Measurements from ENCODE around the gene CASK.

DNA sequence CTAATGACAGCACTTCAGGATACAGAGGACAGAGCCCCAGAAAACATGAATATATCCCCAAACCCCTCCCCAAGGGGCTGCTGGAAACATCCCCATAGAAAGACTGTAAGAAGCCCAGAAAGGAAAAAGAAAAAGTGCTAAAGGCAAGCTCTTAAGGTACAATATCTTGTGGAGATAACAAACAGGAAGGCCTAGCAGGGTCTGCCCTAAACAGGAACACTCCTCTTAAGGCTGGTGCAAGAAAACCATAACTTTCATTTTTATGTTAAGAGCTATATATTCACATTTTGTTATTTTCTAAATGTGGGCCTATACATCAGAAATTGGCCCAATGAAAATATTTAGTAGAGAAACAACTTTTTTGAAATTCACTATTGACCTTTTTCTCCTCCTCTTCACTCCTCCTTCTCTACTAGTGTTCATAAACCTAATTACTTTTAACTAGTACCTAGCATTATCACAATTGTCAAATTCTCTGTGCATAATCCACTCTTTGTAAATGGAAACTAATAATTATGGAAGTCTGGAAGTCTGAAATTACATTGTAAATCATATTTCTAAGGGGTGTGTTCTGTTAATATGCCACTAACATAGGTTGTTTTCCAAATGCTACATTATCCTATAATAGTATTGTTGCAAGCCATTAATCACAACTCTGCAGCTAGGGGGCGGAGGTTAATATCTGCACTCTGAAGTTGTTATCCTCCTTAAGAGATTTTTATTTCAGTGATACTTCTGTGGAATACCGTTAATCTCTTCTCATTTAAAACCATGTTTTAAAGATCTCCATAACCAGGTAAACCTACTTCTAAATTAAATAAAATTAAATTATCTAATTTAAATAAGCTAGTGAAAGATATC is 59.8 kb downstream of the CASK start:
- TF ChIP-seq RXRA (IDR thresholded peaks at IDR 0.05) (no peak), EGR1 (IDR thresholded peaks at IDR 0.05; ENCODE audit: low read depth in 2 of 2) (no peak), YY1 (IDR thresholded peaks at IDR 0.05) (no peak), SP1 (IDR thresholded peaks at IDR 0.05) (no peak), NR2F2 (IDR thresholded peaks at IDR 0.05) (no peak)
- TF ChIP-seq, protein P1, sequence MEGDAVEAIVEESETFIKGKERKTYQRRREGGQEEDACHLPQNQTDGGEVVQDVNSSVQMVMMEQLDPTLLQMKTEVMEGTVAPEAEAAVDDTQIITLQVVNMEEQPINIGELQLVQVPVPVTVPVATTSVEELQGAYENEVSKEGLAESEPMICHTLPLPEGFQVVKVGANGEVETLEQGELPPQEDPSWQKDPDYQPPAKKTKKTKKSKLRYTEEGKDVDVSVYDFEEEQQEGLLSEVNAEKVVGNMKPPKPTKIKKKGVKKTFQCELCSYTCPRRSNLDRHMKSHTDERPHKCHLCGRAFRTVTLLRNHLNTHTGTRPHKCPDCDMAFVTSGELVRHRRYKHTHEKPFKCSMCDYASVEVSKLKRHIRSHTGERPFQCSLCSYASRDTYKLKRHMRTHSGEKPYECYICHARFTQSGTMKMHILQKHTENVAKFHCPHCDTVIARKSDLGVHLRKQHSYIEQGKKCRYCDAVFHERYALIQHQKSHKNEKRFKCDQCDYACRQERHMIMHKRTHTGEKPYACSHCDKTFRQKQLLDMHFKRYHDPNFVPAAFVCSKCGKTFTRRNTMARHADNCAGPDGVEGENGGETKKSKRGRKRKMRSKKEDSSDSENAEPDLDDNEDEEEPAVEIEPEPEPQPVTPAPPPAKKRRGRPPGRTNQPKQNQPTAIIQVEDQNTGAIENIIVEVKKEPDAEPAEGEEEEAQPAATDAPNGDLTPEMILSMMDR (IDR thresholded peaks at IDR 0.05; ENCODE audit: low read depth, low read length, missing input control) = no peak
- TF ChIP-seq, protein P2, sequence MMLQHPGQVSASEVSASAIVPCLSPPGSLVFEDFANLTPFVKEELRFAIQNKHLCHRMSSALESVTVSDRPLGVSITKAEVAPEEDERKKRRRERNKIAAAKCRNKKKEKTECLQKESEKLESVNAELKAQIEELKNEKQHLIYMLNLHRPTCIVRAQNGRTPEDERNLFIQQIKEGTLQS (IDR thresholded peaks at IDR 0.05) = no peak
- TF ChIP-seq, protein P3, sequence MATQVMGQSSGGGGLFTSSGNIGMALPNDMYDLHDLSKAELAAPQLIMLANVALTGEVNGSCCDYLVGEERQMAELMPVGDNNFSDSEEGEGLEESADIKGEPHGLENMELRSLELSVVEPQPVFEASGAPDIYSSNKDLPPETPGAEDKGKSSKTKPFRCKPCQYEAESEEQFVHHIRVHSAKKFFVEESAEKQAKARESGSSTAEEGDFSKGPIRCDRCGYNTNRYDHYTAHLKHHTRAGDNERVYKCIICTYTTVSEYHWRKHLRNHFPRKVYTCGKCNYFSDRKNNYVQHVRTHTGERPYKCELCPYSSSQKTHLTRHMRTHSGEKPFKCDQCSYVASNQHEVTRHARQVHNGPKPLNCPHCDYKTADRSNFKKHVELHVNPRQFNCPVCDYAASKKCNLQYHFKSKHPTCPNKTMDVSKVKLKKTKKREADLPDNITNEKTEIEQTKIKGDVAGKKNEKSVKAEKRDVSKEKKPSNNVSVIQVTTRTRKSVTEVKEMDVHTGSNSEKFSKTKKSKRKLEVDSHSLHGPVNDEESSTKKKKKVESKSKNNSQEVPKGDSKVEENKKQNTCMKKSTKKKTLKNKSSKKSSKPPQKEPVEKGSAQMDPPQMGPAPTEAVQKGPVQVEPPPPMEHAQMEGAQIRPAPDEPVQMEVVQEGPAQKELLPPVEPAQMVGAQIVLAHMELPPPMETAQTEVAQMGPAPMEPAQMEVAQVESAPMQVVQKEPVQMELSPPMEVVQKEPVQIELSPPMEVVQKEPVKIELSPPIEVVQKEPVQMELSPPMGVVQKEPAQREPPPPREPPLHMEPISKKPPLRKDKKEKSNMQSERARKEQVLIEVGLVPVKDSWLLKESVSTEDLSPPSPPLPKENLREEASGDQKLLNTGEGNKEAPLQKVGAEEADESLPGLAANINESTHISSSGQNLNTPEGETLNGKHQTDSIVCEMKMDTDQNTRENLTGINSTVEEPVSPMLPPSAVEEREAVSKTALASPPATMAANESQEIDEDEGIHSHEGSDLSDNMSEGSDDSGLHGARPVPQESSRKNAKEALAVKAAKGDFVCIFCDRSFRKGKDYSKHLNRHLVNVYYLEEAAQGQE (IDR thresholded peaks at IDR 0.05) = no peak
- TF ChIP-seq, protein P4, sequence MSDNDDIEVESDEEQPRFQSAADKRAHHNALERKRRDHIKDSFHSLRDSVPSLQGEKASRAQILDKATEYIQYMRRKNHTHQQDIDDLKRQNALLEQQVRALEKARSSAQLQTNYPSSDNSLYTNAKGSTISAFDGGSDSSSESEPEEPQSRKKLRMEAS (IDR thresholded peaks at IDR 0.05) = no peak
